ENCODE results near the gene TEX51.

The TEX51 gene

GRCh38 chr2:126898636-126899035 lies at the start of gene TEX51:
TSS of gene TEX51 (plus strand) at chr2:126898890. CDS start at chr2:126898919, 29 bp downstream.
- DNase-seq = no peak

- no peak for DNase-seq
Measured at GRCh38 chr2:126849054-126849453, 49.6 kb upstream of the TEX51 start.

DNA sequence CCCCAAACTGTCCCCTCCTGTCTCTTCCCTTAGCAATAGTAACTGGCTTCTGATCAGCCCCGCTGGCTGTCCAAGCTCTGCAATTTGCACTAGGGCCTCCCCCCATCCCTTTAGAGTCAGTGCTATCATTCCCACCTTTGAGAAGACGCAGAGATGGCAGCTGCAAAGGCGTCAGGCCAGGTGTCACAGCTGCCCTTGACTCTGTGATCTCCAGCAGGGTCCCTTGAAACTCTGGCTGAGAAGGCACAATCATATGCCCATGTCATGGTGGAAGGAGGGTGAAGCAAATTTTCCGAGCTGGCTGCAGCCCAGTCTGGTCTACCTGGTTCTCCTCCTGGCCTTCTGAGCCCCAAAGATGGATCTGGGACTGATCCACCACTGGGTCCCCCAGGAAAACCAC lies 49.2 kb upstream of the TEX51 start:
- no peak for DNase-seq

DNA sequence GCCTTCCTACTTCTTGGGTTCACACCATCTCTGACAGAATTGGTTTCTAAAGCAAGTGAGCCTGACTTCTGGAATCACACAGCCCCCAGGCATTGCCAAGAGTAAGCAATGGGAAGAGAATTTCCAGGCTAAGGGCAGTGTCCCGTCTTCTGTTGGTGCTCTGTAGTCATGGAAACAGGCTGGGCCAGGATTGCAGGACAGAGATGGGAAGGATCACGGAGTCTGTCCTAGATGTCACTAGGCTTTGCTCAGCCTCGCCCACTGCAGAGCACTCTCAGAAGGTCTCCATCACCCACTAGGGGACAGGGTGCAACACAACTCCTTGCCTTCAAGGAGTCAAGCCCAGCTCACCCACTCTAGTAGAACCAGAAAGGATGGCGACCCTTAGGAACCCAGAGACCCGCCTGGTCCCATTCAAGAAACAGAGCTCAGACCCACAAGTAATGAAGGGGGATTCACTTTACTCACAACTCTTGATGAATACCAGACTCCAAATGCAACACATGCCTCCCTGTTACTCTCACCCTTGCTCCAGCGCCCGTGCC lies 48.6 kb upstream of the TEX51 start:
- no peak for DNase-seq

DNA sequence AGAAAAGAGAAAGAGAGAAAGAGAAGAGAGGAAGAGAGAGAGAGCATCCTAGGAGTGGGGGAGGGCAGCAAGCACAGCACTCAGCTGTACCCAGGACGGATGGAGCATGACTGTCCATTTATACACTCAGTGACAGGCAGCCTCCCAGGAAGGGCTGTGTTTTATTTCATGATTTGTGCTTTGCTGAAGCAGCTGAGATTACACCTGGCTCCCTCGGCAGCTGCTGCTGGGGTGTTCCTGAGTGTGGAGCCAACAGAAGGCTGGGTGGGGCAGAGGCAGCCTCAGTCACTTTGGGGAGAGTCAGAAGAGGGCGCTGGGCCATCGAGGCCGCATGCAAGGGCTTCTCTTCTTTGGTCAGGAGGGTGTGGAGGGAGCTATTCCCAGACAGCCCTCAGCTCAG lies 47.8 kb upstream of the TEX51 start:
- DNase-seq = no peak

DNA sequence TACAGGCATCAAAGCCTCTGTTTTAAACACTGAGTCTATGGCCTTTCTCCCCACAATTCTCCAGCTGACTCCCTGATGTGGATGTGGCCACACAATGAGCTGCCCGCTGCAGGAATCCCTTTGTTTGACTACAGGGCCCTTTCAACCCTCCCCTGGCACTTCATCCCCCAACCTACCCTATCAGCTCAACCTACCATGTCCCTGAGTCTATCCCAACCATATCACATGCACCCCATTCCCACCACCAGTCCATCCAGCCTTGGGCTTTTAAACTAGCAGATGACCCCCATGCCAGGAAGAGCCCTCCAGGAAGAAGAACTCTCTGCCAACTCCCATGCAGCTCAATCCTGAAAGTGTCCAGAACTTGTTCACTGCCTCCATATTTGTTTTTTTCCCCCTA lies 46.9 kb upstream of the TEX51 start:
- DNase-seq = no peak

GRCh38 chr2:126852361-126852760 lies 46.3 kb upstream of the TEX51 start:
- DNase-seq = no peak

DNA sequence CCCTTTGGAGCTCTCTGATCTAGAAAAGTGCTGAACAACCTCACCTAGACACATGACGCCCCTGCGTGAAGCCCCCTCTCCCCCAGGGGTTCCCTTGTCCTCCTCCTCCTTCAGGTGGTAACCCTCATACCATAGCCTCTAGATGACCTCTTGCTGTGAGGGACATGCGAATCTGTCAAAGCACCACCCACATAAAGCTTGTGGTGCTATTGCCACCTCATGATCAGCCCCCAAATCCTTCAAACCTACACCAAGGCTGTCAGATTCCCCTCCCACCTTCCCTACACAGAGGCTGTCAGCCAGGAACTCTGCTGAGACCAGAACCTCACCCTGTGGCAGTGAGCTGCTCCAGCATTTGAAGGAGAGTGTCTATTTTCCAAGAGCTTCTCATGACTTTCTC lies 43.1 kb upstream of the TEX51 start:
- DNase-seq = no peak

GRCh38 chr2:126856403-126856802 lies 42.3 kb upstream of the TEX51 start:
- DNase-seq = no peak

DNA sequence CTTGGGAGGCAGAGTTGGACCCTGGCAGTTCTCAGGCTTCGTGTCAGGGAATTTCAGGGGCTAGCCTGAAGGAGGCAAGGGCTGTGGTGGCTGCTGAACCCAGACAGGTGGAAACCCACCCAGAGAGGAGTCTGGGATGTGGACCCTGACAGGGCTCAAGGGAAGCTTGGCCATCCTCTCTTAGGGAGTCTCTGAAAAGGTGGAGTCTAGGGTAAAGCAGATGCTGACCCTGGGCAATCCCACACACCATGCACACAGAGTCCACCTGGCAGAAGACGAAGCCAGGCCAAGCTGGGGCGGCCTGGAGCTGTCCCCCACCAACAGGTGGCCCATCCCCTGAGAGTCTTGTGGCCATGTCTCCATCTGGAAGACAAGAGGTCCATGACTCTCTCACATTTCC lies 41.2 kb upstream of the TEX51 start:
- no peak for DNase-seq

DNA sequence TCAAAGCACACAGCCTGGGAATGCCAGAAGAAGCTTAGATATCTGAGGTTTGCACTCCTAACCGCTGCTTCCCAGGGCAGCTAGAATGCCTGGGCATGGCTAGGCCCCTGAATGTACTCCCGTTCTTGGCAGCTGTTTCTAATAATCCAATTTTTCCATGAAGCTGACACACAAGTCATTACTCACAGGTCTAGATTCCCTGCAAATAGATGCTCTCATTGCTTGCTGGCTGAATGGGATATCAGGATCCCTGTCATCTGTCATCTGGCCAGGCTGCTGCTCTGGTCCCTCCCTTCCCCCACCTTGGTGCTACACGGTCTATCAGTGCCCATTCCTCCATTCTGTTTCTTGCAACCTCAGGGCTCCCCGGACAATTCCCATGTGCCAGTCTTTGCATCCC lies 40.7 kb upstream of the TEX51 start:
- no peak for DNase-seq

DNA sequence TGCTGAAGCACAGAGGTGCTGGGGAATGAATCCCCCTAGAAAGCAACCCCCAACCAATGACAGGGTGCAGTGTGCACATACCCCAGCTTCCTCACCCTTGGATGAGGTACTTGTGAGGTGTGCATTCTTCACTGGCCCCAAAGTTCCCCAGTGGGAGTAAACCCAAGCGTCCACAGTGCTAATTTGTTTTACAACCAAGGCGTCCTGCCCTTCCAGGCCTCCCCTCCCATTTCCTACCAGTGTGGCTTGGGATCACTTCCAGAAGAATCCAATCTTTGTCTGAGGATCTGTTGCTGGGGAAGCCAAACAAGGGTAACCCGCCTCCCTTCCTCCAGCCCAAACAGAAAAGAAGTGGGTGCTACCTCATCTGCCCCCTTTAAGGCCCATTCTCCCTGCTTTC lies 40.3 kb upstream of the TEX51 start:
- no peak for DNase-seq

DNA sequence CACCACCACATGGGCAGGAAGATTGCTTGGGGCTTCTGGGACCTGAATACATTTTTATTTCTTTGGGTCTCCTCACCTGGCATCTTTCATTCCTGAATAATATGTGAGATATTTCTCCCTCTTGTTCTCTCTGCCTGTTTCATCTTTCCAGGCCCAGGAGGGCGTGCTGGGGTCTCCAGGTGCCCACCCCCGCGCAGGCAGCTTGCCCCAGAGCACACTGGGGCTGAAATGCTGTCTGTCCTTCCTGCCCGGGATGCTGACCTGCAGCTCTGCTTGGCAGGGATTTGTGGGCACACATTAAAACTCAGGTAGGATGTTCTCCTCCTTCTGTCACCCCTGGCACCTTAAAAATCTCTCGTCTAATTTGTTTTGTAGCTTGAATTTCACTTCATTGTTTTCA lies 39.7 kb upstream of the TEX51 start:
- no peak for DNase-seq

DNA sequence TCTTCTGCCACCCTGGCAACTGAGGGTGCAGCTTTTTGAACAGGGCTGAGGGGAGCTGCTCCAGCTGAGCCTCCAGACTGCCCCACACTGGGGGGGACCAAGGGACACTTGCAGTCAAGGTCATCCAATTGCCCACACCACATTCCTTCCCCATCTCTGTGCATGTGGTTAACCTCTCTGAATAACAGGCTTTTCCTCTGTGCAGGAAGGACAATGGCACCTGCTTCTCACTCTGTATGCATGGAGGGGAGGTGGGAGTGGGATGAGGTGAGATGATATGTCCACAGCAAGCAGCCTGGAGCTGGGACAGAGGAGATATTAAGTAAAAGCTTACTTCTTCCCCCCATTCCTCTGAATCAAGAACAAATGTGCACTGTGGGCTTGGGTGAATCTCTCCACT lies 39.1 kb upstream of the TEX51 start:
- DNase-seq = no peak

DNA sequence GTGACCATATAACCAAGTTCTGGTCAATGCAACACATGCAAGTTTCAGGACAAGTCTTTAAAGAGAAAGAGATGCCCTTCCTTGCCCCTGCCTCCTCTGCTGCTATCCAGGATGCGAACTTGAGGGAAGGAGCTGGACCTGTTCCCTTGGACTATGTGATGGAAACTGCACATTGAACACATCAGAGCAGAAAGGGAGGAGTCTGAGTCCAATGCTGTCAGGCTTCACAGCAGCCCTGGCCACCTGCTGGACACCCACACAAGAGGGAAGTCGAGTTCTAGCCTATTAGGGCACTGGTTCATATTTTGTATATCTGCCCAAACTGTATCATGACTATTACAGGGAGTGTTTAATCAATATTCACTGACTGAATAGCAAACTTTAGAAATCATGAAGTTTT lies 38.3 kb upstream of the TEX51 start:
- no peak for DNase-seq

GRCh38 chr2:126862730-126863129 lies 36.0 kb upstream of the TEX51 start:
- DNase-seq = no peak

DNA sequence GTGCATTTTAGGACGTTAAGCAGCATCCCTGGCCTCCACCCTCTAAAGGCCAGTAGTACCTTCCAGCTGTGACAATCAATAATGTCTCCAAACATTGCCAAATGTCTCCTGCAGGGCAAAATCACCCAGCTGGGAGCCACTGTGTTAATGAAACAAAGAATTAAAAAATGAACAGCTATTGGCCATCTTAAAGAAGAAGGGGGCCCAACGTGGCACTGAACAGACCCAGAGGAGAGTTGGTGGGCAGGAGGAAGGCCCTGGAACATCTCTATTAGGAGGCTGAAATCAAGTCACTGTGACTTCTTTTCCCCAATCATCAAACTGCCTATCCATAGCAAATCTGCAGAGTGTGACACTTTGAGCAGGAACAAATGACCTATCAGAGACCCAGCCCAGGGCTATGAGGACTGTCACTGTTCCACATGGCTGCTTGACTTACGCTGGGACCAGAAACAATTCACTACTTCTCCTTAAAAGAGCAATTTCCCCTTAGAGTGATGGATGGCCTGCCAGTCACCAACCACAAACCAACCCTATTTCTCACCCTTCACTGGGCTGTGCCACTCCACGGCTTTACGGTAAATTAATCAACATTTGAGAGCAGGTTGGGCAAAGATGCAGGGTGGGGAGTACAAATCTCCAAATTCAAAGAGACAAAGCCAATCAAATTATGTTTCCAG lies 35.2 kb upstream of the TEX51 start:
- DNase-seq = no peak

DNA sequence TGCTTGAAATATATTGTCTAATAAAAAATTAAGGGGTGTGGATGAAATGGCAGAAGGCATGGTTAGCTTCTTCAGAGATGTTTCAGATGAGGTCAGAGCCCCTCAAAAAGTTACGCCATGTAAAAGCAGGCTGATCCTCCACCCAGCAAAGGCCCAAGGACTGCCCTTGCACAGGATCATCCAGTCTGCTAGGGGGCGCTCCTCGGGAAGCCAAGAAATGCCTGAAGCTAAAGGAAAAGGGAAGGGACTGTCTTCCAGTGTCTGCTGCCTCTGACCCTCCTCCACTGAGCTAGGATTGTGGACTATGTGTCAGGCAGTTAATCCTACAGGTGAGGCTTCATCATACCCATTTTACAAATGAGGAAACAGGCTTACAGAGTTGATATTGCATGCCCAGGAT lies 33.8 kb upstream of the TEX51 start:
- no peak for DNase-seq

GRCh38 chr2:126866451-126866850 lies 32.2 kb upstream of the TEX51 start:
- no peak for DNase-seq

DNA sequence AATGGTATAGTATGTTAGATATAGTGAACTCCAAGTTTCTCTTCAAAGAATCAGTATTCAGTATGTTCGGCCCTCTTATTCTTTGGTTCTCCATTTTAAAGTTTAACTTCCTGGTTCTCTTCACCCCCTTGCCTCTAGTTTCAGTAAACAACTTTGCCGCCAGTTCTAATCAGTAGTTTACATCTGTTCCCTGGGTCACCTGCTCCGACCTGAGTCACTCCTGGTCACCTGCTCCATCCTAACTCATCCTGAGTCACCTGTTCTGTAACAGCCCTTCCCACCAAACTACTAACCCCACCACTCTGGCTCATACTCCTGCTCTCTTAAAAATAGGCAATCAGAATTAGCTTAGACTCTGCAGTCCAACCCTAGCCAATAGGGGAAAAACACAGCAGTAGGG lies 23.7 kb upstream of the TEX51 start:
- DNase-seq = no peak

GRCh38 chr2:126876631-126877030 lies 22.1 kb upstream of the TEX51 start:
- no peak for DNase-seq

GRCh38 chr2:126877041-126877440 lies 21.6 kb upstream of the TEX51 start:
- no peak for DNase-seq

DNA sequence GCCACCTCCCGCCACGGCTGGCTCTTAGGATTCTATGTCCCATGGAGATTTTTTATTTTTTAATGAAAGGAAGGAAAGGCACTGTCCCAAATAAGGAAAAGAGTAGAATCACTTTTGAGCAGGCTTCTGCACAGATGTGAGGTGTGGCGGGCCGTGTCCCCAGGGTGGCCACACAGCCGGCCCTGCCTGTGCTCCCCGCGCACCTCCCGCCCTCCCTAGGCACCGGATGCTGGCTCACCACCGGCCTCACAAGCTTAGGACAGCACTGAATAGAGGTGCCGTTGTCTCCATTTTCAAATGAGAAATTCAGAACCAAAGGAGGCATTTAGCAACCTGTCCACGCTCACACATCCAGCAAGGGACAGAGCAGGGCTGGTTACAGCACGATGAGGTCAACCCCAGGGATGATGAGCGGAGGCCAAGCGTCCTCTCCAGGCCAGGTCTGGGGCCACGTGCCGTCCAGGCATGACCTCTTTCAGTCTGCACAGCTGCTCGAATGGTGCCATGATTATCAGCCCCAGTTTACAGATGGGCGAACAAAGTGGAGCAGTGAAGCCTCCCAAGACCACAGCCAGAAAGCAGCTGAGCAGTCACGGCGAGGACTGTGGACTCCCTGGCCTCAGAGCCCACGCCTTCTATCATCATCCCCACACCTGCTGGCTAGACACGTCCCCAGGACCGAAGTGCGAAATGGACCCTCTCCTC lies 20.7 kb upstream of the TEX51 start:
- DNase-seq = no peak

GRCh38 chr2:126878601-126879000 lies 20.1 kb upstream of the TEX51 start:
- no peak for DNase-seq
